HG03039 (cell line): ENCODE data around the gene MBD3L5.
"Not testable (repeated sequence)": the region's sequence is repeated elsewhere in the genome, so short reads cannot be mapped to it uniquely, and the experiment has no call there.

Experiments used
- ATAC-seq: cut with Tn5 transposase; IDR thresholded peaks from one replicate; pipeline ENCODE4 v1.9.1; 2021; ENCODE audit warnings: mild to moderate bottlenecking, moderate library complexity; ENCODE audit not compliant: unreplicated experiment

The MBD3L5 gene

GRCh38 chr19:7030278-7030677, at the start of gene MBD3L5:
Gene MBD3L5, plus strand, starts transcription at chr19:7030578. Its CDS starts 34 bp downstream, at chr19:7030612.
- not testable (repeated sequence) for ATAC-seq

GRCh38 chr19:6983448-6983847, 46.9 kb upstream of the MBD3L5 start:
- ATAC-seq = no peak

GRCh38 chr19:6987850-6988249, 42.5 kb upstream of the MBD3L5 start:
- no peak for ATAC-seq

- no peak for ATAC-seq
These were observed 42.1 kb upstream of the MBD3L5 start for GRCh38 chr19:6988257-6988656.

DNA sequence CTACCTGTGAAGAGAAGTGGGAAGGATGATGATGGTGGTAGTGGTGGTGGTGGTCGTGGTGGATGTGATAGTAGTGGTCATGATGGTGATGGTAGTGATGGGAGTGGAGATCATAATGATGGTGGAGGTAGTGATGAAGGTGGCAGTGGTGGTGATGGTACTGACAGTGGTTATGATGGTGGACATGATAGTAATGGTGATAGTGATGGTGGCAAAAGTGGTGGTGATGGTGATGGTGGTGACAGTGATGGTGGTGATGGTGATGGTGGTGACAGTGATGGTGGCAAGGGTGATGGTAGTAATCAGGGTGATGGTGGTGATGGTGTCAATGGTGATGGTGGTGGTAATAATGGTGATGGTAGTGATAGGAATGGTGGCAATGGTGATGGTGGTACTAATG, 35.3 kb upstream of the MBD3L5 start:
- no peak for ATAC-seq

DNA sequence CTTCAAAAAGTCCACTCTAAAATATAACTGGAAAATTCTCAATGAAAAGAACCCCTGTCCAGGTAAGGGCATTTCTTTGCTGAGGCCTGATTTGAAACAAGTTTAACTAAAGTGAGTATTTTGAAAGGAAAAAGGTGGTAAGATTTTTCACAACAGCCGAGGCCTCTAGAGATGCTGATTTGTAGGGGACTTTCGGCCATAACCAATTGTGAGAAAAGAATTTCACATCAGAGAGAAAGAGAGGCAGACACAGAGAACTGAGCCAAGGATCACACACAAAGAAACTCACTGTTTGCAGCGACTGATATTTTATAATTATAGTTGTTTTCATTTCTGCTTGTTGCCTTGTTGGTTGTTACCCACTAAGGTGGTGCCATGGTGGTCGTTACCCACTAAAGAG, 33.6 kb upstream of the MBD3L5 start:
- no peak for ATAC-seq

GRCh38 chr19:6997679-6998445, 32.5 kb upstream of the MBD3L5 start:
- no peak for ATAC-seq

DNA sequence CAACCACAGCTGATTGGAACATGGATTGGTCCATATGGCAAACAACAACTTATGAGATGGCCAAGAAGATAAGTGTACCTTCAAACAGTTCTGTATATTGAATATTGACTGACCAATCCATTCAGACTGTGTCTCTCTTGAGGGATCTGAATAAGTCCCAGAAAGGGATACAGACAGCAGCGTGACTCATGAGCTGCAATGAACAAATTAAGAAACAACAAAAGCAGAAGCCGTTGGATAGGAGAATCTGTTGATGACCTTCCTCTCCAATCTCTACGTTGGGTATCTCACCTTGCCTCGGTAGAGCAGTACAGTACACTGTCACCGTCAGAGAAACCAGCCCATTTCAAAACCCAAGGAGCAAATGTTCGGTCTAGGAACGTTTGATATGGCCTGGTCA, 30.4 kb upstream of the MBD3L5 start:
- ATAC-seq = no peak

- ATAC-seq = no peak
These were observed 30.0 kb upstream of the MBD3L5 start for GRCh38 chr19:7000333-7000732.

GRCh38 chr19:7000816-7001215, 29.6 kb upstream of the MBD3L5 start:
- no peak for ATAC-seq

DNA sequence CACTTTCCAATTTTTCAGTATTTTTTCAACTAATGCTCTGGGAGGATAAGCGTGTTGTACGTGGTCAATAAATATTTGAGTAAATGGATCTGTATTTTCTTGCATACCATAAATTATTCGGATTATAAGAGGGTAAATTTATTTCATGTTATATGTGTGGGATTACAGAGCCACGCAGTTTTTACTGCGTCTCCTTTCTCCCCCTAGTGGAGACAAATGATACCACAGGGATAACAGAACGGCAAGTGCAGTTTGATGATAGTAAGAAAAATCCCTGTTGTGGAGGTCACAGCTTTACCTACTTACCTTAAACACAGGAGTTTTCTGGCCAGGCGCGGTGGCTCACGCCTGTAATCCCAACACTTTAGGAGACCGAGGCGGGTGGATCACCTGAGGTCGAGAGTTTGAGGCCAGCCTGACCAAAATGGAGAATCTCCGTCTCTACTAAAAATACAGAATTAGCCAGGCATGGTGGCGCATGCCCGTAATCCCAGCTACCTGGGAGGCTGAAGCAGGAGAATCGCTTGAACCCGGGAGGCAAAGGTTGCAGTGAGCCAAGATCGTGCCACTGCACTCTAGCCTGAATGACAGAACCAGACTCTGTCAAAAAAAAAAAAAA, 26.0 kb upstream of the MBD3L5 start:
- no peak for ATAC-seq

DNA sequence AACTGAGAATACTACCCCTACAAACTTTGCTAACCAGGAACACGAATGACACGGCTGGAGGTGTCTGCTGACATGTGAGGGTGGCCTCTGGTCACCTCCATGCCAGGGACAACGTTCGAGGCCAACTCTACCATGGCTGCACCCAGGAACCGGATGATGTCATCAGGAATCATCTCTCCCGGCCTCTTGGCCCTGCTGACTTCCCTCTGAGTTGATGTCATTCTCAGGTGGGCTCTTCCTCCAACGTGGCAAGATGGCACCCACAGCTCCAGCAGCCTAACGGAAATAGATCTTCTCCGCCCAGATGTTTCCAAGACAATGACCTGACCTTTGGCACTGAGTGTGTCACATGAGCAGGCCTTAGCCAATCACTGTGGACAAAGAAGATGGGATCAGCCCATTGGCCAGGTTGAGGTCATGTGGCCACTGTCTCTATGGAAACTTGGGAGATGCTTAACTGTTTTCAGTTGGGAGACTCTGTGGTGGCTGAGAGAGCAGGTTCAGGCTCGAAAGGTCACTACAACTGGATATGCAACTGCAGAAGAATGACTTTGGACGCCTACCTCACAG, 24.2 kb upstream of the MBD3L5 start:
- ATAC-seq = no peak

DNA sequence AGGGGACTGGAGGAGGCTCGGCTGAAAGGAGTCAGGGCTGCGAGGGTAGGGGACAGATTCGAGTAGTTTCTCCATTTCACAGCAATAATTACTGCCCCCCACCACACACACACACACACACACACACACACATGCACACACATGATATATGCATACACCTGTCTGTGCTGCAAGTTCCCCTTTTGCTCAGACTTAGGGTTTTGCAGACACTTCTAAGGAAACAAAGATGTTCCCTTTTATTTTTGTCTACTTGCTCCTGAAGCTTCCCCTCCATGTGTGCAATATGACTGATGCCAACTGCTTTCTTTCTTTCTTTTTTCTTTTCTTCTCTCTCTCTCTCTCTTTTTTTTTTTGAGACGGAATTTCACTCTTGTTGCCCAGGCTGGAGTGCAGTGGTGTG, 22.5 kb upstream of the MBD3L5 start:
- no peak for ATAC-seq

DNA sequence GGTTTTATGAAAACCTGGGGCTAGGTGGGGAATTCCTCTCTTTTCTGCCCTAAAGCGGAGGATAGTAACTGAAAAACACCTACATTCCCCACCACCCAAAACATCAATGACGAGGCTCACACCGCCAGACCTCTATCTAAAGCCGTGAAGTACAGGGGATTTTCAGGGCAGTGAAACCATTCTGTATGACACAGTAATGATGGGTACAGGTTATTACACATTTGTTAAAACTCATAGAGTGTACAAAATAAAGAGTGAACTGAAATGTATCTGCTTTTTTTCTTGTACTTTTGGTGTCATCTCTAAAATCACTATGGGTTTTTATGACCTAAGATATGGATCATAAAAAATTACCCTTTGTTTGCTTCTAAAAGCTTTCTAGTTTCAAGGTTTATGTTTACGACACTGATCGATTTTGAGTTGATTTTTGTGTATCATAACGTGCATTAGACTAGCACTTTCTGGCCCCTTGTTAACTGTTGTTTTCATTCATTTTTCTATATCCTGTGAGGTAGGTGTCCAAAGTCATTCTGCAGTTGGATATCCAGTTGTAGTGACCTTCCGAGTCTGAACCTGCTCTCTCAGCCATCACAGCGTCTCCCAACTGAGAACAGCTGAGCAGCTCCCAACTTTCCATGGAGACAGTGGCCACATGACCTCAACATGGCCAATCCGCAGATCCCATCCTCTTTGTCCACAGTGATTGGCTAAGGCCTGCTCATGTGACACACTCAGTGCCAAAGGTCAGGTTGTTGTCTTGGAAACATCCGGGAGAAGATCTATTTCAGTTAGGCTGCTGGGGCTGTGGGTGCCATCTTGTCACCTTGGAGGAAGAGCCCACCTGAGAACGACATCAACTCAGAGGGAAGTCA, 19.4 kb upstream of the MBD3L5 start:
- ATAC-seq = no peak

GRCh38 chr19:7013678-7014077, 16.7 kb upstream of the MBD3L5 start:
- no peak for ATAC-seq

DNA sequence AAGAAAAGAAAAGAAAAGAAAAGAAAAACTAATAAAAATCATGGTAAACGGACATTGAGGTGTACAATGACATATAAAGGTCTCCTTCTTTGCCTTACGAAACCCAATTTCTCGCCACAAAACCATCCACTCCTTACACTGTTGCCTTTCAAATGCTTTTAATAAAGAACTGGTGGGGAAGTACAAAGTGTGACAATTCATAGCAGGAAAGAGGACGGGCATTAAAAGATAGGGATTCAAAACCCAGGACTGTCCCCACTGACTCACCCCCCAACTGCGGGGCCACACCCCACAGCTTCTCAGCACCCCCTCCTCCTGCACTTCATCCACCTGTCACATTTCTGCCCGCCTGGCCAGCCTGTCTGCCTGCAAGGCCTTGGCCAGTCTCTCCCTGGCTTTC, 11.6 kb upstream of the MBD3L5 start:
- no peak for ATAC-seq

DNA sequence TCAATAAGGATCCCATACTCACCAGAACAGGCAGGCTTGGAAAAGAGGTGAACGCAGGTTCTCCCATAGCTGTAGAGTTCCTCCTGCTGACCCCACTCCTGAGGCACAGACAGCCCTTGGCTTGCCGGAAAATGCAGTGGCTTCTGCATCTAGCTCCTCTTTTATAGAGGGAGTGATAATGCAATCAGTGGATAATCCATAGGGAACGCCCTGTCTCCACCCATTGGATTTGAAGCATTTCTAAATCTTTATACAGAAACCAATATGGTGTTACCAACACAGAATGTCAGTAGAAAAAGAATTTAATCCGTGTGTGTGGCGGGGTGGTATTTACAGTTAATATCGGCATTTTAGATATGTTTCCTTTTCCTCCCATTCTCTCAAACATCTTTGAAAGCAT, 9.0 kb upstream of the MBD3L5 start, which contains the start of gene MBD3L2B:
Gene MBD3L2B (minus strand): TSS at position 101 of the 400 bp plus-strand sequence. CDS start 34 bp downstream, at position 67.
- ATAC-seq = not testable (repeated sequence)

DNA sequence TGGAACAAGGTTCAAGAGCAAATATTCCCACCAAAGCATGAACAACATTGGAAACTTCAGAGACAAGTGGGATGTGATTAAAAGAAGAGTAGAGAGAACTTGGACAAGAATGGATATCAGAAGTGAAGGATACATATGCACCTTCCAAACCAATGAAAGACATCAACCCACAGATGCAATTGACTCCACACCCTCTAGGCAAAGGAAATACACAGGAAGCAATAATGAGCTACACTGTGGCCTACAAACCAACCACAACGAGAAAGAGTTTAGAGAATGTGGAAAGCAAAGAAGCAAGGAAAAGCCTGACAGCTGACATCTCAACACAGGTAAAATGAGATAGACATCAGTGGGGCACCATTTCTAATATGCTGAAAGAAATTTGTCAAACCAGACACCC, 1.6 kb upstream of the MBD3L5 start:
- ATAC-seq = not testable (repeated sequence)

DNA sequence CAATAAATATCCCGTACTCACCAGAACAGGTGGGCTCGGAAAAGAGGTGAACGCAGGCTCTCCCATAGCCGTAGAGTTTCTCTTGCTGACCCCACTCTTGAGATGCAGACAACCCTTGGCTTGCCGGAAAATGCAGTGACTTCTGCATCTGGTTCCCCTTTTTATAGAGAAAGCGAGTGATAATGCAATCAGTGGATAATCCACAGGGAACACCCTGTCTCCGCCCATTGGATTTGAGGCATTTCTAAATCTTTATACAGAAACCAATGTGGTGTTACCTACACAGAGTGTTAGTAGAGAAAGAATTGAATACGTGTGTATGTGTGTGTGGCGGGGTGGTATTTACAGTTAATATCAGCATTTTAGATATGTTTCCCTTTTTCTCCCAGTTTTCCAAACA, 9.7 kb downstream of the MBD3L5 start, which contains the start of gene MBD3L4:
Gene MBD3L4 (minus strand): TSS at position 101 of the 400 bp plus-strand sequence. CDS start 35 bp downstream, at position 66.
- ATAC-seq = not testable (repeated sequence)

GRCh38 chr19:7041563-7041962, 11.2 kb downstream of the MBD3L5 start:
- not testable (repeated sequence) for ATAC-seq

- not testable (repeated sequence) for ATAC-seq
These were observed 18.6 kb downstream of the MBD3L5 start, which contains the start of gene MBD3L2 for GRCh38 chr19:7049021-7049420. Gene MBD3L2, plus strand, starts transcription at chr19:7049321. Its CDS starts 53 bp downstream, at chr19:7049374.
